Prostate gland (tissue), 2 donors: ENCODE results near the gene ANKRD23.

ENCODE experiments used
- POLR2AphosphoS5 ChIP-seq: sonication (generic); formaldehyde crosslinking; IDR thresholded peaks from one replicate; pipeline ENCODE4 v1.6.1; 2017; ENCODE audit warnings: antibody characterized with exemption
- TF ChIP-seq, protein P1 (sequence below), 4 experiments: fragments of 200-600 bp in 2 of 4; fragments of 450-650 bp in 2 of 4; sonication (generic) in 2 of 4; IDR thresholded peaks; 1 replicate in 3 of 4; 2 replicates in 1 of 4; pipeline ENCODE4 v1.5.1; 2016 to 2019; ENCODE audit warnings: antibody characterized with exemption in 4 of 4, mild to moderate bottlenecking in 2 of 4, moderate library complexity in 2 of 4

DNA sequence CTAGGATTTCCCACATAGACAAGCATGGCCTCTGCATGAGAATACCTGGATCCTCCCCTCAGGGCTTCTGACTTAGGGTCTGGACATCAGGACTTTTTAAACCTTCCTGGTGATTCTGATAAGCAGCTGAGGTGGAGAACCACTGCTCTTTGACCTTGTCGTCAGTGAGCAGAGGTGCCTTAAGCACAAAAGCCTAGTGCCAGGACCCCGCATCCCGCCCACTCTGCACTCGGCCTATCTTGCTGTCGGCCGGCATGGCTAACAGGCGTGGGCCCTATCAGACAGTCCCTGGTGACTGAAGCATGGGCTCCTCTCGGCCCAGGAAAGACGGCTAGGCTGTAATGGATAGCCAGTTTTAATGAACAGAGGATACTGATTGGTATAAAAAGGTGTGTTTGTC lies 6.2 kb downstream of the ANKRD23 start:
- TF ChIP-seq, protein P1, sequence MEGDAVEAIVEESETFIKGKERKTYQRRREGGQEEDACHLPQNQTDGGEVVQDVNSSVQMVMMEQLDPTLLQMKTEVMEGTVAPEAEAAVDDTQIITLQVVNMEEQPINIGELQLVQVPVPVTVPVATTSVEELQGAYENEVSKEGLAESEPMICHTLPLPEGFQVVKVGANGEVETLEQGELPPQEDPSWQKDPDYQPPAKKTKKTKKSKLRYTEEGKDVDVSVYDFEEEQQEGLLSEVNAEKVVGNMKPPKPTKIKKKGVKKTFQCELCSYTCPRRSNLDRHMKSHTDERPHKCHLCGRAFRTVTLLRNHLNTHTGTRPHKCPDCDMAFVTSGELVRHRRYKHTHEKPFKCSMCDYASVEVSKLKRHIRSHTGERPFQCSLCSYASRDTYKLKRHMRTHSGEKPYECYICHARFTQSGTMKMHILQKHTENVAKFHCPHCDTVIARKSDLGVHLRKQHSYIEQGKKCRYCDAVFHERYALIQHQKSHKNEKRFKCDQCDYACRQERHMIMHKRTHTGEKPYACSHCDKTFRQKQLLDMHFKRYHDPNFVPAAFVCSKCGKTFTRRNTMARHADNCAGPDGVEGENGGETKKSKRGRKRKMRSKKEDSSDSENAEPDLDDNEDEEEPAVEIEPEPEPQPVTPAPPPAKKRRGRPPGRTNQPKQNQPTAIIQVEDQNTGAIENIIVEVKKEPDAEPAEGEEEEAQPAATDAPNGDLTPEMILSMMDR (IDR thresholded peaks at IDR 0.05): no peak
- no peak for TF ChIP-seq POLR2AphosphoS5
